Measurements from ENCODE around the gene GPRASP1.
A peak's percentile ranks its signal among the peaks of the same experiment; 100 is the strongest.

Gene GPRASP1, protein sequence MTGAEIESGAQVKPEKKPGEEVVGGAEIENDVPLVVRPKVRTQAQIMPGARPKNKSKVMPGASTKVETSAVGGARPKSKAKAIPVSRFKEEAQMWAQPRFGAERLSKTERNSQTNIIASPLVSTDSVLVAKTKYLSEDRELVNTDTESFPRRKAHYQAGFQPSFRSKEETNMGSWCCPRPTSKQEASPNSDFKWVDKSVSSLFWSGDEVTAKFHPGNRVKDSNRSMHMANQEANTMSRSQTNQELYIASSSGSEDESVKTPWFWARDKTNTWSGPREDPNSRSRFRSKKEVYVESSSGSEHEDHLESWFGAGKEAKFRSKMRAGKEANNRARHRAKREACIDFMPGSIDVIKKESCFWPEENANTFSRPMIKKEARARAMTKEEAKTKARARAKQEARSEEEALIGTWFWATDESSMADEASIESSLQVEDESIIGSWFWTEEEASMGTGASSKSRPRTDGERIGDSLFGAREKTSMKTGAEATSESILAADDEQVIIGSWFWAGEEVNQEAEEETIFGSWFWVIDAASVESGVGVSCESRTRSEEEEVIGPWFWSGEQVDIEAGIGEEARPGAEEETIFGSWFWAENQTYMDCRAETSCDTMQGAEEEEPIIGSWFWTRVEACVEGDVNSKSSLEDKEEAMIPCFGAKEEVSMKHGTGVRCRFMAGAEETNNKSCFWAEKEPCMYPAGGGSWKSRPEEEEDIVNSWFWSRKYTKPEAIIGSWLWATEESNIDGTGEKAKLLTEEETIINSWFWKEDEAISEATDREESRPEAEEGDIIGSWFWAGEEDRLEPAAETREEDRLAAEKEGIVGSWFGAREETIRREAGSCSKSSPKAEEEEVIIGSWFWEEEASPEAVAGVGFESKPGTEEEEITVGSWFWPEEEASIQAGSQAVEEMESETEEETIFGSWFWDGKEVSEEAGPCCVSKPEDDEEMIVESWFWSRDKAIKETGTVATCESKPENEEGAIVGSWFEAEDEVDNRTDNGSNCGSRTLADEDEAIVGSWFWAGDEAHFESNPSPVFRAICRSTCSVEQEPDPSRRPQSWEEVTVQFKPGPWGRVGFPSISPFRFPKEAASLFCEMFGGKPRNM (N-terminal part only)

DNA sequence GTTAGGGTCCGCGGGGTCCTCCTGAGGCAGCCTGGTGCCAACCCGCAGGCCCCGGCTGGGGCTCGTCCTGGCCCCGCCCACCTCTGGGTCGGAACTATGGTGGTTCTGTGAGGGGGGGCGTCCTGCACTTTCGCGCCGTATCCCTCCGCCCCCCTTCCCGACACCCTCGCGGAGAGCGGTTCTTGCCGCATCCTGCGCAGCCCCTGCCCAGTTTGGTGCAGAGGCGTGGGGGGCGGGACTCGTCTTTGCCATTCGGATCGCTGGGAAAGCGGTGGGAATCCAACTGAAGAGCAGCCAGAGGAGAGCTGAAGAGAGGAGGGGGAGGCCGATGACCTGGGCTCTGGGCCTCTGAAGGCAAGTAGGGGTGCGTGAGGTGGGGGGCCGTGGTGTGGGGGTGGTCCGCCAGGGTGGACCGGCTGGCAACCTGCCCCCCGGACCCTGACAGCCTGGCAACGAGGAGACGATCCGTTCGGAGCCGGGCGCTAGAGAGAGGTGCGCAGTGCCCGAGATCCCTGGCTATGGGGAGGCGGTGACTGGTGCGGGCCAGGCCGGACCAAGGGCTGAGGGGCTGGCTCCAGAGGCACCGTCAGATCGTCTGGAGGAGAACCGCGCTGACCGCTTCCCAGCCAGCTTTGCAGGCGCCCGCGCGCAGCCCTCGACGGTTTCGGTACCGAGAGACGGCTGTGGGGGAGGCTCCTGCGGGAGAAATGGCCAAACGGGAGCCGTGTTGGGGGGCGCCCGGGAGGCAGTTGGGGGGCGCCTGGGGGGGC lies at the start of gene GPRASP1:
Gene GPRASP1, plus strand, starts transcription at position 242 of the 770 bp plus-strand sequence. CDS start 2,431 bp downstream, outside the sequence.
- TF ChIP-seq, protein P1, sequence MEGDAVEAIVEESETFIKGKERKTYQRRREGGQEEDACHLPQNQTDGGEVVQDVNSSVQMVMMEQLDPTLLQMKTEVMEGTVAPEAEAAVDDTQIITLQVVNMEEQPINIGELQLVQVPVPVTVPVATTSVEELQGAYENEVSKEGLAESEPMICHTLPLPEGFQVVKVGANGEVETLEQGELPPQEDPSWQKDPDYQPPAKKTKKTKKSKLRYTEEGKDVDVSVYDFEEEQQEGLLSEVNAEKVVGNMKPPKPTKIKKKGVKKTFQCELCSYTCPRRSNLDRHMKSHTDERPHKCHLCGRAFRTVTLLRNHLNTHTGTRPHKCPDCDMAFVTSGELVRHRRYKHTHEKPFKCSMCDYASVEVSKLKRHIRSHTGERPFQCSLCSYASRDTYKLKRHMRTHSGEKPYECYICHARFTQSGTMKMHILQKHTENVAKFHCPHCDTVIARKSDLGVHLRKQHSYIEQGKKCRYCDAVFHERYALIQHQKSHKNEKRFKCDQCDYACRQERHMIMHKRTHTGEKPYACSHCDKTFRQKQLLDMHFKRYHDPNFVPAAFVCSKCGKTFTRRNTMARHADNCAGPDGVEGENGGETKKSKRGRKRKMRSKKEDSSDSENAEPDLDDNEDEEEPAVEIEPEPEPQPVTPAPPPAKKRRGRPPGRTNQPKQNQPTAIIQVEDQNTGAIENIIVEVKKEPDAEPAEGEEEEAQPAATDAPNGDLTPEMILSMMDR (IDR thresholded peaks at IDR 0.05; ENCODE audit: insufficient read depth, low read length, poor library complexity, severe bottlenecking) = no peak
- no peak for DNase-seq (ENCODE audit: extremely low read depth, insufficient read length)
- H3K4me3 ChIP-seq (replicated peaks; ENCODE audit: low read depth, low read length) = peak within 1 kb of the TSS; percentile 43
- H3K27me3 ChIP-seq (replicated peaks; ENCODE audit: control insufficient read depth, insufficient read depth, low read length) = no peaks in the 10 kb centered on the region
- H3K36me3 ChIP-seq (ENCODE audit: control insufficient read depth, insufficient read depth, low read length) = no peaks in the 10 kb centered on the region

DNA sequence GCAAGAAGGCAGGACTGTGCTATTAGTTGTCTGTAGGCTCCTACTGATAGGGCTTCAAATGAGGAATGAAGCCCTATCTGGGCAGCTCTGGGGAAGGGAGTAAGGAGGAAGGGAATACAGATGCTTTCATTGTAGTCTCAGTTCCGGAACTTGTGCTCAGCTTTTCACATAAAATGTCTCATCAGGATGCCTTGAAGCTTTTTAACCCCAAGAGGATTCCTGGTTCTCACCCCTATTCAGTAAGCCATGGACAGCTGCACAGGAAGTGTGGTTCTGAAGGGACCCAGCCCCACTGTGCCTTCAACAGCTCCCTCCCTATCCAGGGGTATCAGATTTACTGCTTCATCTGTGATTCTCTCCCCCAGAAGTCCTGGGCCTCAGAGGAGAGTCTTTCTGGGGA lies 47.0 kb upstream of the GPRASP1 start:
- H3K4me3 ChIP-seq (replicated peaks; ENCODE audit: low read depth, low read length) = no peak overlapping the region
- no peaks in the 10 kb centered on the region for H3K27me3 ChIP-seq (replicated peaks; ENCODE audit: control insufficient read depth, insufficient read depth, low read length)
- no peaks in the 10 kb centered on the region for H3K36me3 ChIP-seq (ENCODE audit: control insufficient read depth, insufficient read depth, low read length)
- no peak for DNase-seq (ENCODE audit: extremely low read depth, insufficient read length)
- TF ChIP-seq, protein P1 (IDR thresholded peaks at IDR 0.05; ENCODE audit: insufficient read depth, low read length, poor library complexity, severe bottlenecking) = no peak

DNA sequence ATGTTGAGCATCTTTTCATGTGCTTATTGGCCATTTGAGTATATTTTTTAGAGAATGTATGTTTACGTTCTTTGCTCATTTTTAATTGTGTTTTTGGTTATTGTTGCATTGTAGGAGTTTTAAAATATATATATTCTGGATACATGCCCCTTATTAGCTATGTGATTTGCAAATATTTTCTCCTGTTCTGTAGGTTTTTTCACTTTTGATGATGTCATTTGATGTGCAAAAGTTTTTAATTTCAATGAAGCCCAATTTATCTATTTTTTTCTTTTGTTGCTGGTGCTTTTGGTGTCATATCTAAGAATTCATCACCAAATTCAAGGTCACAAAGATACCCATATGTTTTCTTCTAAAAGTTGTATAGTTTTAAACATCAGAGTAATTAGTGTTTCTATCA lies 45.2 kb upstream of the GPRASP1 start:
- H3K36me3 ChIP-seq (ENCODE audit: control insufficient read depth, insufficient read depth, low read length) = no peaks in the 10 kb centered on the region
- TF ChIP-seq, protein P1 (IDR thresholded peaks at IDR 0.05; ENCODE audit: insufficient read depth, low read length, poor library complexity, severe bottlenecking) = no peak
- H3K4me3 ChIP-seq (replicated peaks; ENCODE audit: low read depth, low read length) = no peak overlapping the region
- no peak for DNase-seq (ENCODE audit: extremely low read depth, insufficient read length)
- H3K27me3 ChIP-seq (replicated peaks; ENCODE audit: control insufficient read depth, insufficient read depth, low read length) = no peaks in the 10 kb centered on the region

DNA sequence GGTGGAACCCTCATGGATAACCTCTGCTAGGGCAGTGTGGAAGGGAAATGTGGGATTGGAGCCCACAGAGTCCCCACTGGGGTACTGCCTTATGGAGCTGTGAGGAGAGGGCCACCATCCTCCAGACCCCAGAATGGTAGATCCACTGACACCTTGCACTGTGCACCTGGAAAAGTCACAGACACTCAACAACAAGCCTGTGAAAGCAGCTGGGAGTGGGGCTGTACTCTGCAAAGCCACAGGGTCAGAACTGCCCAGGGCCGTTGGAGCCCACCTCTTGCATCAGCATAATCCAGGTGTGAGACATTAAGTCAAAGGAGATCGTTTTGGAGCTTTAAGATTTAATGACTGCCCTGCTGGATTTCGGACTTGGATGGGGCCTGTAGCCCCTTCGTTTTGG lies 40.4 kb upstream of the GPRASP1 start:
- TF ChIP-seq, protein P1 (IDR thresholded peaks at IDR 0.05; ENCODE audit: insufficient read depth, low read length, poor library complexity, severe bottlenecking) = no peak
- H3K4me3 ChIP-seq (replicated peaks; ENCODE audit: low read depth, low read length) = no peak overlapping the region
- no peaks in the 10 kb centered on the region for H3K36me3 ChIP-seq (ENCODE audit: control insufficient read depth, insufficient read depth, low read length)
- no peak for DNase-seq (ENCODE audit: extremely low read depth, insufficient read length)
- H3K27me3 ChIP-seq (replicated peaks; ENCODE audit: control insufficient read depth, insufficient read depth, low read length) = no peaks in the 10 kb centered on the region

DNA sequence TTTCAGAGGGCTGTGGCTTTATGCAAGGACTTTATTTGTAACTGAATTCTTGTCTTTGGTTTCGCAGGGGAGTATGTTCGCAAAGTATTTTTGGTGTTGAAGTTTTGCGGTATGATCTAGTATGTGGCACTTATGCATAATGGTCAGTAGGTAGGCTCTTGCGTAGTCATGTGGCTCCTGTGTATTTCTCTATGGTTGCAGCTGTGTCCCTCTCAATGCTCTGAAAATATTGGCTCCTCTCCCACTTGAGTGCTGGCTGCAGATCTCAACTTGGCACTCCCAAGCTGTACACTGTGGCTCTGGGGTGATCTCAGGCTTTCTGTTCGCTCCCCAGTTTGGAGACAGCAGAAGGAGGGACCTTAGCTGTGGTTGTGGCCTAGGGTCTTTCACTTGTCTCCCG lies 27.2 kb upstream of the GPRASP1 start:
- TF ChIP-seq, protein P1 (IDR thresholded peaks at IDR 0.05; ENCODE audit: insufficient read depth, low read length, poor library complexity, severe bottlenecking) = no peak
- H3K4me3 ChIP-seq (replicated peaks; ENCODE audit: low read depth, low read length) = no peak overlapping the region
- no peaks in the 10 kb centered on the region for H3K27me3 ChIP-seq (replicated peaks; ENCODE audit: control insufficient read depth, insufficient read depth, low read length)
- no peak for DNase-seq (ENCODE audit: extremely low read depth, insufficient read length)
- H3K36me3 ChIP-seq (ENCODE audit: control insufficient read depth, insufficient read depth, low read length) = no peaks in the 10 kb centered on the region
